Measurements from ENCODE around the gene SCRN1.
"Not testable (repeated sequence)": the region's sequence is repeated elsewhere in the genome, so short reads cannot be mapped to it uniquely, and the experiment has no call there.

SCRN1 gene

DNA sequence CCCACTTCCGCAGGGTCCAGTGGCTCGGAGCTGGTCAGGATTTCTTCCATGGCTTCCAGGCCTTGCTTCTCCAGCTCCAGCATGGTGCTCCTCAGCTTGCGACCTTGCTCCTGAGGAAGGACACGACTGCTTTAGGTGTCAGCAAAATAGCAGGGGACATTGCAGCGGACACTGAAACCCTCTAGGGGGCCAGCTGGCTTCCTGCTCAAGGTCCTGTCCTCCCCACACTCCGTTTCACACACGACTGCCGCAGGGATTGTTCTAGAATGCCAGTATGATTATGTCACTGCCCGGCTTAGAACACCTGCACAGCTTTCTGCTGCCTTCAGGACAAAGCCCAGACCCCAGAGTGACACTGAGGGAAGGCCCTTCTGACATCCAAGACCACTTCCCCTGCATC, 65.6 kb downstream of the SCRN1 start:
- DNase-seq = no peak

DNA sequence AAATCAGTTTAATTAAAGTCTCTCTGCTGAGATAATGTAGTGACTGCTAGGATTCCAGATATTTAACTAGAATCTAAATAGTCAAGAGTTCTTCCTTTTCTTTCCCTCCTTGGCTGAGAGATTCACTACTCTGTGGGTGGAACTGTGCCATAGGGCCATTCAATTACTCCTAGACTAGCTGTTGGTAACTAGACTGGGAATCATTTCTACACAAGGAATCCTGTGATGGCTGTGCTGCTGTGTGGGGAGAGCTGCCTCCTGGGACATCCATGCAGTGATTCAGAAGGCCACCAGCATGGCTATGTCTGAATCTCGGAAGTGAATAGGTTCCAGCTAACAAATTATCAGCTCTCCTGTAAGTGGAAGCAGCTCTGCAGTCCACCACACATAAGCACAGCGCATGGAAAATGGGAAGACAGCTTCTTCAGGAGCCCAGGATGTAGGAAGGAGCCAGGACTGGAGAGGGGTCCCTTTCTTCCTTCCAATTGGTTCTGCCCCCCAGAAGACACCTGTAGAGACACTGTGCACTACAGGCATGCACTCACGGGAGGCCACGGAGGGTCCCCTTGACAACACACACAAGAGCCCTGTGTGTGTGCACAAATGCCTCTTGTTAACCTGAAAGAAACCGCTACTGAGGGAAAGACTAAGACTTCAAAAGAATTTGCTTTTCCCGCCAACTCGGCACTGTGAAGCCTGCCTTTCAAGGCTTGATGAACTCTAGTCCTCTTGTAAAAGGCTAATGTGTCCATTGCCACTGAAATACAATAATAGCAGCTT, 66.5 kb downstream of the SCRN1 start:
- no peak for DNase-seq

DNA sequence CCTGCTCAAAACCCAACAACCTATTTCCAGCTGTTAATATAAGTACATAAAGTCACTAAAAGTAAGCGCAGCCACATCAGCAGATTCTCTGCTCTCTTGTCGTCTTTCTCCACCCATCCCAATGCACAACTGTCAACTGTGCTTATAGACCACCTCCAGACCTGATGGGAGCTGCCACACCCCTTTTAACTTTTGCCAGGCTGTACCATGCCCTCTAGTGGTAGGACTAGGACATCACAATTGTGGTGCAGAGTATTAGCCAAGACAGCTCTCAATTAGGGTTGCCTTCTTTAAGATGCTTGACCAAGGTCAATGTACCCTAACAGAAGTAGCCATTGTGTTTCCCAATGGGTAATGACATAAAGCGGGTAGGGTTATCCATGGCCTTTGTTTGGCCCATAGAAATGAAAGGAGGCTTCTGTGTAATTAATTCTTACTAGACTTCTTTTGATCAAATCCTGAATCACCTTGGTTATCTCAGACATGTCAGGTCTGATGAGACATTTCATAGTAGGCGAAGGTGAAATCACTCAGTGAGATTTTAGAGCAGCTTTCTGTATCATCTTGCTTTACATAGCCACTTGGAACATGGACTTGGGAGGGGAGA, 68.1 kb downstream of the SCRN1 start:
- DNase-seq = peak; percentile 26

DNA sequence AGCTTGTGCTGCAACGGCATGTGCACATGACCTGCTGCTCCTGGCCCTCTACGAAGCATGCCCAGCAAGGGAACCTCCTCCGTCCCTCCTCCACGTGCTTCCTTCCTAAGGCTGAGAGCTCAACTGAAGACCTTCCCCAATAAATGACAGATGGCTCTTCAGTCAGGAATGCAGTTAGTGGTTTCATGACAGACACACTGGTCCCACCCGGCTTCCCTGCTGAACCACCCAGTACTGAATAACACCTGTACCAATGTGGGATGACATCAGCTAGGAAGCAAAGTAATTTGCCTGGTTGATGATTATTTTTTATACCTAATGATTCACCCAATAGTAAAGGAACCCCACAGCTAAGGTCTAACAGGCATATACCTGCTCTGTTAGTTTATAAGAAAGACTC, 69.1 kb downstream of the SCRN1 start:
- no peak for DNase-seq

DNA sequence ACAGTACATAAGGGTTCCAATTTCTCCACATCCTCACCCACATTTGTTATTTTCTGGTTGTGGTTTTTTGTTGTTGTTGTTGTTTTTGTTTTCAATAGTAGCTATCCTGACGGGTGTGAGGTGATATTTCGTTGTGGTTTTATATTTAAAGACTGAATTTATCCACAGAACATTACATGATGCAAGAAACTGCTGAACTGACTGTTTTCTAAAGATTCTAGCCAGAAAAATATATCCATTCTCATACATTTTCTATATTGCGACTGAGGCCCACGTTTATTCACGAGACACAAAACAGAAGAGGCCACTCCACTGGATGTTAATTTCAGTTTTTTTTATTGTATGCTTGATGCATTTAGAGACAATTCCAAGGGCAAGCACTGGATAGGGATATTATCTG, 69.8 kb downstream of the SCRN1 start:
- no peak for DNase-seq

DNA sequence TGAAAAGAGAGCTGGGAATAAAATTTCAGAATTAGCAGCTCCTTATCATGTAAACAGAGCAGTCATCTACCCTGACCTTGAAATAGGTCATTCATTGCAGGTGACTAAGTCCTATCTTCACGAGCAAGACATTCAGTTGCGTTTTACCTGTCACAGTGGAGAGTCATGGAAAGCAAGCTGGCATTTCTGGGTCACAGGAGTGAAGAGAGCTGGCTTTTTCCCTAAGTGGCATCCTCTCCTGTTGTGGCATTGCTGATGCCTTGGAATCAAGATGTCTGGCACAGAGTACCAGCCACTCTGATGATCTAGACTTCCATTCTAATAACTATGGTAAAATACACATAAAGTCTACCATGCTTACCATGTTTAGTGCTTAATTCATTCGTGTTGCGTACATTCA, 70.8 kb downstream of the SCRN1 start:
- no peak for DNase-seq

DNA sequence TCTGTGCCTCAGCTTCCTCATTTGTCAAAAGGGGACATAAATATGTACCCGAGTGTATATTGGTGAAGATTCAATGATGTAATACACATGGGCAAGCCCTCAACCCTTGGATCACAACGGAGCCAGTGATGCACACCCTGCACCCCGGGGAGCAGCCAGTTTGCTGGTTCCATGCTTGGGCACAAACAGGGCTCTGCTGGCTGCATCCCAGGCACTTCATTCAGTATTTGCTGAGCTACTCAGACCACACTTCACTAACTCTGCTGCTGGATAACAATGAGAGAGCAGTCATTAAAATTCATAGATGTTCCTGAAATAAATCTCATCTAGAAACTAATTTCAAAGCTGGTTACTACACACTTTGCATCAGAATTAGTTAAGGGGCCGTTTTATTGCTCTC, 72.0 kb downstream of the SCRN1 start:
- no peak for DNase-seq

DNA sequence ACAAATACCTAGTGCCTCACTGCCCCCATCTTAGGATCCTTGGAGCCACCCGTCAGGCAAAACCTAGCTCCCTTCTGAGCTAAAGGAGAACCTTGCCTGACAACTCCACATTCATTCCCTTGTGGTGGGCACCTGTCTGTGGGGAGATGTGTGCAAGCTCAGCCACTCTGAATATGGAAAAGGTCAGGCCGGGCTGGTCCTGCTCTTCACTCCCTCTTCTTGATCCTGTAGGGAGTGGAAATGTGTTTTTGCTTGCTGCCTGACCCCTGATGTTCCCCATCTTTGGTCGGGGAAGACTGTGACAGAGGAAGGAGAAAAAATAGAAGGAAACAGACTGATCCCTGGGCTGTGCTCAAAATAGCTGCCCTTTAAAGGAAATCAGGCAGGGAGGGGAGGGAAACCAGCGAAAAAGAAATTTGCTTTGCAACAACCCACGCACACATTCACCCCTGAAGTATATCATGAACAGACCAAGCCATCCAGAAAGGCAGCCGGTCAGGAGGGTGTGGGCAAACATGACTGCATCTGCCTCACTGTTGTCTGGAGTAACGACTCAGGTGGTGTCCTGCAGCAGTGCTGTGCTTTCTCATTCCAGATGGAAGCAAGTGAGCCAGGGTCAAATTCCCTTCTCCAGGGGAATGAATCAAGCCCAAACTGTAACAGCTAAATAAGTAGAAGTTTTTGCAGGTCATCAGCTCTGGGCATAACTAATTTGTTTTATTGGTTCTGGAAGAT, 74.0 kb downstream of the SCRN1 start:
- no peak for DNase-seq

DNA sequence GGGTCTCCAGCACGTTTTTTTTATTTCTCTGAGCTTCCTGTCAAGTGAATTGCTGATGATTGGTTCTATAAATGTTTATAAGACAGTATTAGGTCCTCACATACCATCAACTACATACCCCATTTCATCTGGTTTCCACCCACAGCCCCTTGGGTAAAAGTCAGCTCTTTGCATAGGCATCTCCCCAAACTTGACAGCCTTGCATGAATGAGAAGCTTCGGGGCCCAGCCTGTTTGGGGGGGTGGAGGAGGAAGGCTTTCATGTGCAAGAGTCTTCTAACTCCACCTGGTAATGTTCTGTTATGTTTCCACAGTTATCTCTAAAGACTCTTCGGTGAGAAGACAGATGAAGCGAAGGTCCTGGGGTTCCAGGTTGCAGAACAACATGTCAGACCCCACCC, 75.4 kb downstream of the SCRN1 start:
- no peak for DNase-seq

DNA sequence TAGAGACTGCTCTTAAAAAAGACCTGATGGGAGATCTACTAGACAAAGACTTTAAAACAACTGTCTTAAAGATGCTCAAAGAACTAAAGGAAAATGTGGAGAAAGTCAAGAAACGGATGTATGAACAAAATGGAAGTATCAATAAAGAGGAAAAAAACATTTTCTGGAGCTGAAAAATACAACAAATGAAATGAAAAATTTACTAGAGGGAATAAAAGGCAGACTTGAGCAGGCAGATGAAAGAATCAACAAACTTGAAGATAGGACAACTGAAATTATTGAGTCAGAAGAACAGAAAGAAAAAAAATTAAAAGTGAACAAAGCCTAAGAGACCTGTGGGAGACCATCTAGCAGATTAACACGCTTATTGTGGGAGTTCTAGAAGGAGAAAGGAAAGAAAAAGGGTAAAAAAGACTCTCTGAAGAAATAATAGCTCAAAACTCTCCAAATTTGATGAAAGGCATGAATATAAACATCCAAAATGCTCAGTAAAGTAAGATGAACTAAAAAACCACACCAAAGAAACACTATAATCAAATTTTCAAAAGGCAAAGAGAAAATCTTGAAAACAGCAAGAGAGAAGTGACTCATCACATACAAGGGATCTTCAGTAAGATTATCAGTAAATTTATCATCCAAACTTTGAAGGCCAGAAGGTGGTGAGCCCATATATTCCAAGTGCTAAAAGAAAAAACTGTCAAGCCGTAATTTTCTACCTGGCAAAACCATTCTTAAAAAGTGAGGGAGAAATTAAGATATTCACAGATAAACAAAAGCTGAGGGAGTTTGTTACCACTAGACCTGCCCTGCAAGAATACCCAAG, 83.2 kb downstream of the SCRN1 start:
- DNase-seq = no peak

DNA sequence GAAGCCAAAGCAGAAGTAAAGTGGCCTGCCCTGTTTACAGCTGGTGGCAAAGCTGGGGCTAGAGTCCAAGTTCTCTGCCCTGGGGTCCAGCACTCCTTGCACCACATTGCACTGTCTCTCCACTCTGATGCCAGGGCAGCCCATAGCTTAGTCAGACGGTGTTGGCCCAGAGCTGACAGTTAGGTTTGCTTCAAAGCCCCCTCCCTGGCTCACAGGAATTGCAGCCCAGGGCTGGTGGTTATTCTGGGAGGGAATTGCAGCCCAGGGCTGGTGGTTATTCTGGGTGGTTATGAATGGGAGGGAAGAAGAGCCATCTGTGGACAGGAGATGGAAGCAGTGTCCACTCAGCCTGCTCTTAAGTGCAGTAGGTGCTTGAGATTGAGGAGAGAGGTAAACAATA, 88.9 kb downstream of the SCRN1 start:
- no peak for DNase-seq

DNA sequence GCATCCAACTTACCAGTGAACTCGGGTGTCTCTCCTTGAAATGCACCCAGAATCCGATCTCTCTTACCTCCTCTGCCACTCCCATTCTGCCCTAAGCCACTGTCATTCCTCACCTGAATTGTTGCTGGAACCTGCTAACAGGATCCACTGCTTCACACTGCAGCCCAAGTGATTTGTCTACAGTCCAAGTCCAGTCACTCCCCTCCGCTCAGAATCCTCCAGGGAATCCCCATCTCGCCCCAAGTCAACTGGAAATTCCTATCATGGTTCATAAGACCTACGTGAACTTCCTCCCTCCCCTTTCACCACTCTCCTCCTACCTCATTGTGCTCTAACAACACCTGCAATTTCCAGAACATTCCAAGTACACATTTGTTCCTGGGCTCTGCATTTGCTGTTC, 91.3 kb downstream of the SCRN1 start:
- DNase-seq = no peak

DNA sequence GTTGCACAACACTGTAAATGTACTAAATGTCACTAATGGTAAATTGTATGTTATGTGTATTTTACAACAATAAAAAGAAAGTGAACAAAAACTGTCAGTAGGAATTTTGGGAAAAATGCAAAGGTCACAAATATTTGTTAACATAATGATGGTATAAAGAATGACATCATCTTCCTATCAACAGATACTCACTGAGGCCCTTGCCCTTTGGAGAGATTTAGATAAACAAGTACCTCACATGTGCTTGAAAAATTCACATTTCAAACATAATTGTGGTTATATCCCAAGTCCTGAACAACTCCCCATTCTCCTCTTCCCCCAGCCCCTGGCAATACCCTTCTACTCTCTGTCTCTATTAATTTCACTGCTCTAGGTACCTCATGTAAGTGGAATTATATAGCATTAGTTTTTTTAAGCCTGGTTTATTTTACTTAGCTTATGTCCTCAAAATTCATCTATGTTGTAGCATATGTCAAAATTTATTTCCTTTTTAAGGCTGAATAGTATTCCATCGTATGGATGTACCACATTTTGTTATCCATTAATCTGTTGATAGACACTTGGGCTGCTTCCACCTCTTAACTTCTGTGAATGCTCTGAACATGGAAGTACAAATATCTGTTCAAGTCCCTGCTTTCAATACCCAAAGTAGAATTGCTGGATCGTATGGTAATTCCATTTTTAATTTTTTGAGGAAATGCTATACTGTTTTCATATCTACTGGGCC, 92.8 kb downstream of the SCRN1 start:
- no peak for DNase-seq

DNA sequence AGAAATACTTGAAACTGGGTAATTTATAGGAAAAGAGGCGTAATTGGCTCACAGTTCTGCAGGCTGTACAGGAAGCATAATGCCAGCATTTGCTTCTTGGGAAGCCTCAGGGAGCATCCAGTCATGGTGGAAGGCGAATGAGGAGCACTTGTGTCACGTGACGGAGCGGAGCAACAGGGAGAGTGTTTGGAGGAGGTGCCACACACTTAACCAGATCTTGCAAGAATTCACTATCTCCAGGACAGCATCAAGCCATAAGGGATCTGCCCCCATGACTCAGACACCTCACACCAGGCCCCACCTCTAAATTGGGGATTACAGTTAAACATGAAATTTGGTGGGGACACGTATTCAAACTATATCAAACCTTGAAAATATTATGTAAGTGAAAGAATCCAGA, 94.0 kb downstream of the SCRN1 start:
- DNase-seq = no peak

DNA sequence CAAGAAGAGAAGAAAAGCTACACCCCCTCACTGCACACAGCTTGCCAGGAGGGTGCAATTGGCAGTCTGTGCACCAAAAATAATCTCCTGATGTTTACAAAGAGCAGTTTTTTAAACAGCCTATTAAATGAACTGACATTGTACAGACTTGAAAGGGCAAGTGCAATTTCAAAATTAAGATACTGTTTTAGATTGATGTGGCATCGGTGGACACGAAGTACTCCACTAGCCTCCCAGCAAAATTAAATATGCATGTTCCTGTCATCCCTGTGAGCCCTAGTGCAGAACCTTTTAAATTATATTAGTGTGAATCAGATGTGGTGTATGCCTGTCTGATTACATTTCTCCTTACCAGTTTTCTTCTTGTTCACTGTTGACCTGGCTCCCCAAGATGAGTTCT, 95.3 kb downstream of the SCRN1 start:
- DNase-seq = no peak

DNA sequence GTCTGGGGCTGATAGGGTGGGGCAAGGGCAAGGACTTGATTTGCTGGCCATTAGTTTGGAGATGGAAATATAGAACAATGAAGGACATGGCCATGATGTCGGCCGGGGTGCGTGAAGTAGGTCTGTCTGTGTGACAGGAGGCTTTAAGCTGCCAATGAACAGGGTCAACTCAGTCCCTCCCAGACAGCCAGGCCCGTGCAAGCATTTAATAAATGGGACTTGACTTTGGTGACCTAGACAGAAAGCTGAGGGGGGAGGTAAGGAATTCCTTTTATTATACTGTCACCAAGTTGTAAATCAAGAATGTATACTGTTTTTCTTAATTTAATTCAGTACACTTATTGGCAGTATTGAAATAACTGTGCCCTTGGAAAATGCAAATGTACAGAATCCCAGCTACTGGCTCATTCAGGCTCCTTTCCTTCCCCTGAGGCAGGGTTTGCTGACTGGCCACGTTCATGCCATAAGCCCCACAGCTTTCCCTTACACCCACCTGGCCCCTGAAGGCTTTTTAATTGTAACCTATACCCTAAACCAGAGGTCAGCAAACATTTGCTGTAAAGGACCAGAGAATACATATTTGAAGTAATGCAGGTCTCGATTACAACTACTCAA, 96.1 kb downstream of the SCRN1 start:
- no peak for DNase-seq

DNA sequence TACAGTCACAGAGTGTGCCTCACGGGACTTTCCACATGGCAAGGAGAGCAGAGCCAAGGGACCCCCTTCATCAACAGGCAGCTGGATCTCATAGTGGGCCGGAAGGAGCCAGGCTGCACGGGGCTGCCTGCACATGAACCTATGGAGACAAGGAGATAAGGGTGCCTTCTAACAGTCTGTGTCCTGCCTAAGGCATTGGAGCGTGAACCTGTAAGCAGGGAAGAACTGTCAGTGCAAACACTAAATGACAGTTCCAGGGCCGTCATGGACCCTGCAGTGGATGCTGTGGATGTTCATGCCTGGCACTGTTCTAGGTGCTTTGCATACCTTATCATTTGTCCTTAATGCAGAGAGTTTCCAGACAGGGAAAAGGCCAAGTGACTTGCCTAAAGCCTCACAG, 97.4 kb downstream of the SCRN1 start:
- DNase-seq = no peak

DNA sequence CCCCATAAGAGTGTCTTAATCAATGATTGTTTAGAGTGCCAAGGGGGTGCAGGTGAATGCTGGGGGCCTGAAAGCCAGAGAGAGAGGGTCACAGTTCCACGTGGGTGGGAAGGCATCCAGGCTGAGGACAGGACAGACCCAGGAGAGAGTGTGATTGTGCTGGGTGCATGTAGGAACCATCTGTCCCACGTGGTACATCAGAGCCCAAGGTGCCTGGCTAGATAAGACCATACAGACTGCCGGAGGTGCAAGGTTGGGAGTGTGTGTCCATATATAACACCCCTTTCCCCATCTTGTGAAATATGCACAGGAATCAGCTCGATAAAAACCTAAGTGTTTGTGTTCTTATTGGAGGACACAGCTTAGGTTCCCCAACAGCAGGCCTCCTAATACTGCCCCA, 97.8 kb downstream of the SCRN1 start:
- no peak for DNase-seq

DNA sequence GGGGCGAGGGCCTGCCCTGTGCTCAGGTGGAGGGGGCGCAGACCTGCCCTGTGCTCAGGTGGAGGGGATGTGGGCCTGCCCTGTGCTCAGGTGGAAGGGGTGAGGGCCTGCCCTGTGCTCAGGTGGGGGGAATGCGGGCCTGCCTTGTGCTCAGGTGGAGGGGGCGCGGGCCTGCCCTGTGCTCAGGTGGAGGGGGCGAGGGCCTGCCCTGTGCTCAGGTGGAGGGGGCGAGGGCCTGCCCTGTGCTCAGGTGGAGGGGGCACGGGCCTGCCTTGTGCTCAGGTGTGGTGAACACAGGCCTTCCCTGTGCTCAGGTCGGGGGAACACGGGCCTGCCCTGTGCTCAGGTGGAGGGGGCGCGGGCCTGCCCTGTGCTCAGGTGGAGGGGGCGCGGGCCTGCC, 98.8 kb downstream of the SCRN1 start:
- not testable (repeated sequence) for DNase-seq

DNA sequence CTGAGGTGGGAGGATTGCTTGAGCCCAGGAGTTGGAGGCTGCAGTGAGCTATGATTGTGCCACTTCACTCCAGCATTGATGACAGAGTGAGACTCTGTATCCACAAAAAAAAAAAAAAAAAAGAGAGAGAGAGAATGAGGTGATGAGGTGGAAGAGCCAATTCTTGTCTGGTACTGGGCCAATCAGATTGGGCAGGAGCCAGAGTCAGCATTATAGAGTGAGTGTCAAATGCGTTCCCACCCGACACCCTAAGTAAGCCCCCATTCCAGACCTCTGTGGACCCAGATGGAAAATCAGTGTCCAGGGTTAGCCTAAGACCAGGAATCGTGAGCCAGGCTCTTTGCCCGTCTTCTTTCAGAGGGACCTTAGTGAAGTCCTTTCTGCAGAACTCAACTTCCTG, 99.3 kb downstream of the SCRN1 start:
- DNase-seq = no peak

DNA sequence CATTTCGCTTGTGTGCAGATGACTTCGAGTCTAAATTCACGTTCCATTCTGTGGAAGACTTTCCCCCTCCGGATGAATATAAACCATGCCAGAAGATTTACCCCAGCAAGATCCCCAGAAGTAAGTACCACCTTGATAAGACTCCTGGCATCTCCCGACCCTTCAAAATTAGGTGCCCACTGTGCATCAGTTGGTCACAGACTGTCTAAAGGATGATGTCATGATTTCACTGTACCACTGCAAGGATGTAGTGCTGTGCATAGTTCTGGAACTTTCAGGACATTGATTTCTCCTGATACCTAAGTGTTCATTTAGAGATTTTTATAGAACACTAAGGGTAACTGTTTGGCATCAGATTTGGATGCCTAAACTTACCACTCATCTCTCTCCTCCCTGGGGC, 100.3 kb downstream of the SCRN1 start:
- no peak for DNase-seq

DNA sequence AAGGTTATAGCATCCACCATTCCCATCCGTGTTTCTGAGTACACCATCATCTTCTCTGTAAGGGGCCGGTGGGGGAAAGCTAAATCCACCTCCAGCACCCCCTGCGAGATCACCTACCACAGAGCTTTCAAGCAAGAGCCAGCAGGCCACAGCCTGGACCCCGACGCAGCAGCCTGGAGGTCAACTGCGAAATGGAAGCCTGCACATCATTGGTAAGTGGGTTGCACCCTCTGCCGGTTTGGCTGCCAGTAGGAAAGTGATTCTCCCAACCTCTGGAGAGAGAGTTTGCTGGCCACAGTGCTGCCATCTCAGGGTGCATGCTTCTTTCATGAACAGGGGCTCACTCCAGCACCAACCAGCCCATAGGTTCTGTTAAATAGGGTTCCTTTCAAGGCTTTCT, 101.6 kb downstream of the SCRN1 start:
- no peak for DNase-seq

Data from activated T-cell treated with anti-CD3 and anti-CD28 coated beads, Interleukin-2, amount 50 U/mL, for 1 hour (primary cell).